ENCODE data around the gene SIRPB2. TPM values are rescaled to one million over a fixed set of nuclear protein-coding genes. Genes with fewer than 3 reads are reported as not detected.

SIRPB2 gene
- total and polyA plus RNA-seq, 10 of the 15 experiments (the other 5 are each of a cell fraction or from before 2014, with no cell fraction given) = not detected

DNA sequence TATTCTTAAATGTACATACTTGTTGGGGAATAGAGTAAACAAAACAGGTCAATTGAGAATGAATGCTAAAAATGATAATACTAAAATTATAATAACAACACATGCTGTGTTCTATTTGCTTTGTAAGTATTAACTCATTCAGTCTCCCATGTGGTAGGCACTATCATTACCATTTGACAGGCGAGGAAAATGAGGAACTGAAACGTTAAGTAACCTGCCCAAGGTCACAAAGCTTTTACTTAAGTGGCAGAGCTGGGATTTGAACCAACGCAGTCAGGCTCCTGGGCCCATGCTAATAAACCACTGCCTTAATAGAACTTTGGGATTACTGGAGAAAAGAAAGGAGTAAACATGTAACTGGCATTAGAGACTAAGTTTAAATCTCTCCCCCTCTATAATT is 28.4 kb downstream of the SIRPB2 start (continued):
- TF ChIP-seq TARDBP (IDR thresholded peaks at IDR 0.05; ENCODE audit: borderline replicate concordance) (no peak), EP300 (IDR thresholded peaks at IDR 0.05; ENCODE audit: borderline replicate concordance in 1 of 2, control insufficient read depth in 1 of 2, low read depth in 2 of 2, low read length in 2 of 2) (peak in 1 of 2 experiments; percentile 47; a peak in 1 of 4 replicates), SREBF1 (IDR thresholded peaks at IDR 0.05; ENCODE audit: low read length) (no peak), ZZZ3 (IDR thresholded peaks at IDR 0.05; ENCODE audit: control insufficient read depth, insufficient read length, low read depth) (no peak), MEF2B (IDR thresholded peaks at IDR 0.05; ENCODE audit: partially characterized antibody, poor library complexity, severe bottlenecking) (no peak), RCOR1 (conservative IDR thresholded peaks at IDR 0.05; ENCODE audit: low read depth, low read length) (no peak), ESRRA (IDR thresholded peaks at IDR 0.05; ENCODE audit: low read length) (peak; percentile 77; the same call in 1 of the 2 replicates), YBX1 (IDR thresholded peaks at IDR 0.05) (no peak), NR2C2 (IDR thresholded peaks at IDR 0.05; ENCODE audit: borderline replicate concordance, control insufficient read depth, insufficient read length, low read depth) (no peak), IRF4 (IDR thresholded peaks at IDR 0.05; ENCODE audit: low read depth, low read length) (peak; percentile 52; the same call in 1 of the 2 replicates), BMI1 (IDR thresholded peaks at IDR 0.05; ENCODE audit: borderline replicate concordance) (no peak), DPF2 (IDR thresholded peaks at IDR 0.05) (no peak; the same call in 1 of the 2 replicates)
- TF ChIP-seq, protein P1, sequence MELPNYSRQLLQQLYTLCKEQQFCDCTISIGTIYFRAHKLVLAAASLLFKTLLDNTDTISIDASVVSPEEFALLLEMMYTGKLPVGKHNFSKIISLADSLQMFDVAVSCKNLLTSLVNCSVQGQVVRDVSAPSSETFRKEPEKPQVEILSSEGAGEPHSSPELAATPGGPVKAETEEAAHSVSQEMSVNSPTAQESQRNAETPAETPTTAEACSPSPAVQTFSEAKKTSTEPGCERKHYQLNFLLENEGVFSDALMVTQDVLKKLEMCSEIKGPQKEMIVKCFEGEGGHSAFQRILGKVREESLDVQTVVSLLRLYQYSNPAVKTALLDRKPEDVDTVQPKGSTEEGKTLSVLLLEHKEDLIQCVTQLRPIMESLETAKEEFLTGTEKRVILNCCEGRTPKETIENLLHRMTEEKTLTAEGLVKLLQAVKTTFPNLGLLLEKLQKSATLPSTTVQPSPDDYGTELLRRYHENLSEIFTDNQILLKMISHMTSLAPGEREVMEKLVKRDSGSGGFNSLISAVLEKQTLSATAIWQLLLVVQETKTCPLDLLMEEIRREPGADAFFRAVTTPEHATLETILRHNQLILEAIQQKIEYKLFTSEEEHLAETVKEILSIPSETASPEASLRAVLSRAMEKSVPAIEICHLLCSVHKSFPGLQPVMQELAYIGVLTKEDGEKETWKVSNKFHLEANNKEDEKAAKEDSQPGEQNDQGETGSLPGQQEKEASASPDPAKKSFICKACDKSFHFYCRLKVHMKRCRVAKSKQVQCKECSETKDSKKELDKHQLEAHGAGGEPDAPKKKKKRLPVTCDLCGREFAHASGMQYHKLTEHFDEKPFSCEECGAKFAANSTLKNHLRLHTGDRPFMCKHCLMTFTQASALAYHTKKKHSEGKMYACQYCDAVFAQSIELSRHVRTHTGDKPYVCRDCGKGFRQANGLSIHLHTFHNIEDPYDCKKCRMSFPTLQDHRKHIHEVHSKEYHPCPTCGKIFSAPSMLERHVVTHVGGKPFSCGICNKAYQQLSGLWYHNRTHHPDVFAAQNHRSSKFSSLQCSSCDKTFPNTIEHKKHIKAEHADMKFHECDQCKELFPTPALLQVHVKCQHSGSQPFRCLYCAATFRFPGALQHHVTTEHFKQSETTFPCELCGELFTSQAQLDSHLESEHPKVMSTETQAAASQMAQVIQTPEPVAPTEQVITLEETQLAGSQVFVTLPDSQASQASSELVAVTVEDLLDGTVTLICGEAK (IDR thresholded peaks at IDR 0.05; ENCODE audit: borderline replicate concordance) = no peak
- TF ChIP-seq, protein P2, sequence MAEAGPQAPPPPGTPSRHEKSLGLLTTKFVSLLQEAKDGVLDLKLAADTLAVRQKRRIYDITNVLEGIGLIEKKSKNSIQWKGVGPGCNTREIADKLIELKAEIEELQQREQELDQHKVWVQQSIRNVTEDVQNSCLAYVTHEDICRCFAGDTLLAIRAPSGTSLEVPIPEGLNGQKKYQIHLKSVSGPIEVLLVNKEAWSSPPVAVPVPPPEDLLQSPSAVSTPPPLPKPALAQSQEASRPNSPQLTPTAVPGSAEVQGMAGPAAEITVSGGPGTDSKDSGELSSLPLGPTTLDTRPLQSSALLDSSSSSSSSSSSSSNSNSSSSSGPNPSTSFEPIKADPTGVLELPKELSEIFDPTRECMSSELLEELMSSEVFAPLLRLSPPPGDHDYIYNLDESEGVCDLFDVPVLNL (IDR thresholded peaks at IDR 0.05; ENCODE audit: low read depth, low read length) = no peak
- TF ChIP-seq, protein P3, sequence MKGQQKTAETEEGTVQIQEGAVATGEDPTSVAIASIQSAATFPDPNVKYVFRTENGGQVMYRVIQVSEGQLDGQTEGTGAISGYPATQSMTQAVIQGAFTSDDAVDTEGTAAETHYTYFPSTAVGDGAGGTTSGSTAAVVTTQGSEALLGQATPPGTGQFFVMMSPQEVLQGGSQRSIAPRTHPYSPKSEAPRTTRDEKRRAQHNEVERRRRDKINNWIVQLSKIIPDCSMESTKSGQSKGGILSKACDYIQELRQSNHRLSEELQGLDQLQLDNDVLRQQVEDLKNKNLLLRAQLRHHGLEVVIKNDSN (IDR thresholded peaks at IDR 0.05; ENCODE audit: borderline replicate concordance, extremely low read length, insufficient read depth, low read depth, low read length) = no peak

Data from GM12878 (cell line).